Mammary epithelial cell (primary cell): ENCODE results near the gene DHX30.

ENCODE experiments used
- CTCF ChIP-seq, 2 donors: IDR thresholded peaks in 1 of 2; conservative IDR thresholded peaks in 1 of 2; 2 replicates each; pipeline ENCODE4 v1.5.1; 2011 to 2012; ENCODE audit warnings: inconsistent platforms in 2 of 2, low read length in 2 of 2, mild to moderate bottlenecking in 2 of 2, control low read depth in 1 of 2, low read depth in 1 of 2; ENCODE audit not compliant: insufficient read depth in 1 of 2; ENCODE audit errors: extremely low read depth in 1 of 2
- EZH2 ChIP-seq: IDR thresholded peaks from 2 replicates; pipeline ENCODE4 v1.6.1; 2012; ENCODE audit warnings: low read length, inconsistent platforms, borderline replicate concordance

- TF ChIP-seq CTCF (conservative IDR thresholded peaks at IDR 0.05 in 1 of 2, IDR thresholded peaks at IDR 0.05 in 1 of 2; ENCODE audit: extremely low read depth in 1 of 2, insufficient read depth in 1 of 2, low read depth in 1 of 2, low read length in 2 of 2) (no peak), EZH2 (no peak)
These were observed 57.1 kb downstream of the DHX30 start for GRCh38 chr3:47859956-47860605.
